ENCODE results near the gene ATP10A.

ATP10A gene

DNA sequence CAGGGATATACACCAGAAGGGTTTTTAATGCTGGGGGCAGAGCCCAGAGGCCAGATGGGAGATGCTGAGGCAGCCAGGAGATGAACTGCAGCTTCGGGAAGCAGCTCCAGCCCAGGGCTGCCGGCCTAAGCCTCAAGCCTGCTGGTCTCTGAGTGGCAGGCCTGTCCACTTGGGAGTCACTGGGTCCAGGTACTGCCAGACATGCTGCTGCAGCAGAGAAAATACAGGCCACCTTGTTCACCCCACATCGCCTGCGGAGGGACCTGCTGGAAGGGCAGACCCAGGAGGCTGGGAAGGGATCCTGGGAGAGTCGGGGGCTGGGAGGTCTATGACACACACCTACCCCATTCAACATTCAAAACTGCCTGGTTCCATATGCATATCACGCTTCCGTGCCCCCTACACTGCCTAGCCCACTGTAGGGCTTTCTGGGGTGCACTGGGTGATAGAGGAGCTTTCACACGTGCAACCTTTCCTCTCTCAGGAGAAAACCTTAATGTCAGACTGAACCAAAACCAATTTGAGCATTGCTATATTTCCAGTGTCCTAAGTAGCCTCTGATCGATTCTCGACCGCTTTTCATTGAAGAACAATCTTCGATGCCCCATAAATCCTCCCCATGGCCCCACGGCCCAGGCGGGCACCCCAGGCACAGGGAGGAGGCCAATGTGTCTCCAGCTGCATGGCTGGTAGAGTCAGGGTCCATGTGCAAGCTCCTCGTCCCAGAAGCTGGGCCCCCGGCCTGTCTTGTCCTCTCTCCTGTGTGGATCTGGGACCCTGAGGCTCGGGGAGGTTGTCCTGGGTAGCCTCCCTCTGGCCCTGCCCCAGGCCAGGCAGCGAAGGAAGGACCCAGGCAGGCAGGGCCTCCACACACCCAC lies 147.4 kb downstream of the ATP10A start:
- no peak for DNase-seq

GRCh38 chr15:25714538-25714840 lies 148.6 kb downstream of the ATP10A start:
- no peak for DNase-seq

DNA sequence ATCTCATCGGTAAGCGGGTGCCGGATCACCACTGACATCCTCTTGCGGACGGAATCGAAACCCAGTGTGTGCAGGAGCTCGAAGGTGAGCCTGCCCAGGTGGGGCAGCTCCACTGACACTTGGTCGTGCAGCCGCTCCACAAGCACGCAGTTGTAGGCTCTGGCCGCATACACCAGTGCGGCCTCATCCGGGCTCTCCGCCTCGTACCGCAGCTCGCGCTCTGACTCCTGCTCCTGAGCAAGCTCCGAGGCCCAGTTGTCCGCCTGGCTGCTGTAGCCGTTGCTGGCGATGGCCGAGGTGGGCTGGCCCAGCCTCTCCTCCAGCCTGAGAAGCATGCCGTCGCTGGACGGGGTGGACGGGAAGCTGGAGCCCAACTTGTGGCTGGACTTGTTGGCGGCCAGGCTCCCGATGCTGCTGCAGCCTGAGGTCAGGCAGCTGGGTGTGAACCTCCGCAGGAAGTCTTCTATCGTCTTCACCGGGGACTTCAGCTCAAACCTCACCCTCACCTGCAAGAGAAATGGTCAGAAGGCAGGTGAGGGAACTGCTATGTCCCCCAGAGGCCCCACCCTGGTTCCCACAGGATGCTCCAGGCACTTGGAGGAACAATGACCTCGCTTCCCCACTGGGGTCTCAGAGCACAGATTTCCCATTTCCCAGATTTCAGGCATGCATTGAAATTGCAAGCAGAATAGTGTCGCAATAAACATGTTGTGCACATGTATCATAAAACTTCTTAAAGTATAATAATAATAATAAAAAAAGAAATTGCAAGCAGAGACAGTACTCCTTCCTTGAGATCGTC lies 149.2 kb downstream of the ATP10A start:
- DNase-seq = no peak

DNA sequence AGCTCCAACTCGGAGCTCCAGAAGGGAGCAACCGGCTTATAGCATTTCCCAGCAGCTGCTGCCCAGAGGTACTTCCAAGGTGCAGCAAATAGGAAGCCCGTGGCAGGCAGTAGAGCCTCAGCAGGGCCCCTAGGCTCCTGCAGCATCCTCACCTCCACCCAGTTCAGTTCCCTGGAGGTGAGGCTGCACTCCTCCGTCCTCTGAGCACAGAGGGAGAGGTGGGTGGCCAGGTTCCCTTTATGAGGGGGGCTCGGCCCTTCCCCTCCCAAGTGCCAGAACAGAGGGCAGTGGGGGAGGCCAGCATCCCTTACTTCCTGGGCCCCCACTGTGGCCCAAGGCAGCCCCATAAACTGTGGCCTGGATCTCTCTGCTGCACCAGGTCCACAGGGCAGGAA lies 150.2 kb downstream of the ATP10A start:
- no peak for DNase-seq

GRCh38 chr15:25712192-25712960 lies 150.8 kb downstream of the ATP10A start:
- no peak for DNase-seq

DNA sequence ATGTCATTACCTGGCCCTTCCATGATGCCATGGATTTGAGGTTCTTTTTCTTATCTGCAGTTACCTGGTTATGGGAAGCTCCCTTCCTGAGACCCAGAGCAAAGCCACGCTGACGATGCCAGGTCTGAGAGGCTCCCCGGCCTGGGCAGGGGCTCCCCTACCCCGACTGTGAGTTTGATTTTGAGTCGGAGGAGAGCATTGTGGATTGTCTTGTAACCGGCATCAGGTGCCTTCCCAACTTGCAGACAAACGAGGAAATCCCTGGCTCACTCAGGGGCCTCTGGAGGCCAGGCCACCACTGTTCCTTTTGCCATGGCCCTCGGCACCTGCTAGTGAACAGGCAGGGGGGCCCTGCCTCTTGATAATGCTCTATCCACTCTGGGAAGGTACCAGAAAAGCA lies 151.4 kb downstream of the ATP10A start:
- DNase-seq = no peak

- DNase-seq = no peak
Observed at GRCh38 chr15:25711164-25711563, 152.0 kb downstream of the ATP10A start.

GRCh38 chr15:25710184-25710583 lies 152.9 kb downstream of the ATP10A start:
- DNase-seq = peak; percentile 7

DNA sequence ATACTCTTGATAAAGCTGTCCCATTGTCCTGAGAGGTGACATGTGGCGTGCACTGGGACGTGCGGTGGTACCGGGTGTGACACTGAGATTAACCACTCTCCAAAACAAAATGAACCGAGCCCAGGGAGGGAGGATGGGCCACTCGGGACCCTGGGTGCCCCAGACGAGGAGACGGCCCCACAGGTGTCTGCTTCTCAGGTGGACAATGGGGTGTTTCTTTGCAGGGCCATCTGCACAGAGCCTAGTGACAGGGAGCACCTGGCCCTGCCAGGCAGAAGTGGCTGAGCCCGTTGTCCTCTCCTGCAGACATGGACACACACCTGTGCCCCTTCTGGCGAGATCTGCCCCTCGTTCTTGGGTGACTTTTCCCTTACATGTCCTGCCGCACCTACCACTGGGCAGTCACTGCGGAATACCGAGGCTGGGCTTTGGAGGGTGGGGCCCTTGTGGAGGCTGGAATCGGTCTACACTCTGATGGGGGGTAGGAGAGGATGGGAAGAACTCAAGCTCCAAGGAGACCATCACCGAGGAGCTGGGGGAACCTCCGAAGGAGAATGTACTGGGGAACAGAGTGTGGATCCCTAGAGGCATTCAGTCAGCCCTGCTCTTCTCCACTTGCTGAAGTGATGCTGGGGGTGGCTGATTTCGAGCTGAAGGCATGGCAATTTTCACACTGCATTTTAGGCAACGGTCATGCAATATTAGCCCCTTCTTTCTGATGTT lies 153.5 kb downstream of the ATP10A start:
- DNase-seq = no peak

GRCh38 chr15:25708391-25708790 lies 154.7 kb downstream of the ATP10A start:
- no peak for DNase-seq

- no peak for DNase-seq
Observed at GRCh38 chr15:25707656-25708365, 155.3 kb downstream of the ATP10A start.

DNA sequence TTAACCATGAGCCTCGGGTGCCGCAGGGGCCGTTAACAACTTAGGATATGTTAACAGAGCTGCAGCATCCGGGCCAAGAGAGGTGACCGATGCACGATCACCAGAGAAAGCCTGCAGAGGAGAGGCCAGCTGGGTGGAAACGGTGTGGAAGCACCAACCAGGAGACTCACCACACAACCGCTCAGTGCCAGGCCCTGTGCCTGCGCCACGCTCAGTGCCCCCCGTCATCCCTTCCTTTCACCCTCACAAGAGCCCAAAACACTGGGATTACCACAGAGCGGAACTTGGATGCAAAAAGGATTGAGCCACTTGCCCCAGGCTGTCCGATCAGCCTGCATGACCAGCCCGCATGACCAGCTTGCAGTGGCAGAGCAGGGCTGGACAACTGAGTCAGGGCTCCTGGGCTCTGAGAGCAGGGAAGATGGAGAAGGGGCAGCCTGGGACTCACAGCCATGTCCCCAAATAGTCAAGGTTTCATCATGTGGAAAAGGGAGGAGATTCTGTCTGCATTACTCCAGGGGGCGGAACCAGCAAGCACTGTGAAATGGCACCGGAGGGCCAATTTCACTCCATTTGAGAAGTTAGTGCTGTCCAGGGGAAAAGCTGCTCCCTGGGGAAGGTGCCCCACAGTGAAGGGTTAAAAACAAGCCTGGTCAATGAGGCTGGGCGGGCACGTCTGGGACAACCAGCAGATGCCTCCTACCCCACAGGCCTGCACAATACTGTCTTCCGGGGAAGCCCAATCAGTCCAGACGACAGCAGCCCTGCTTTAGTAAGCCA lies 156.8 kb downstream of the ATP10A start:
- no peak for DNase-seq

DNA sequence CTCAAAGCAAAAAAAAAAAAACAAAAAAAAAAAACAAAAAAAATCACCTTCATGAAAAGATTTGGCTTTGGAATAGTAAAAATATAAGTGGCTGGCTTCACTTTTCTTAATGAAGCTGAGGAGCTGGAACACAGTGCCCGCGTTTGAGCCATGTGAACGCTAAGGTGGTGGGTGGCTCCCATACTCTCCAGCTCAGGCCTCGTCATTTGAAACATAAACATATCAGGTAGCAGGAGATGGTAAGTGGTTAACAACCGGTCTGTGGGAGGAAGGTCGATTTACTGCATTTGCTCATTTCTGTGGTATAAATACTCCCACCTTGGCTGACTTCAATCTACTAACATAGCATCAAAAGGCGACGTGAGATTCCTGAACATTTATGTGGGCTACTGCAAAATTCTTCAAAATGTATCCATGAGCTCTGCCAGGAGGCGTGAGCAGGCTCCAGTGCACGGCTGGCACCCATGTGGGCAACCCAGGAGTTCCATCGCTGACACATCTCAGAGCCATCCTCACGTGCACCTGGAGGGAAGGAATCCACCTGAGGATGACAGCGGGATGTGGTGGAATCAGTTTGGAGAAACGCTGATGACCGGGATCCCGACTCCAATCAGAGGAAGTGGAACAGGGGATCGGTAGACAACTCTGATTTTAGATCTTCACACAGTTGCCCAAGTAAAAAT lies 157.6 kb downstream of the ATP10A start:
- no peak for DNase-seq

GRCh38 chr15:25703726-25704125 lies 159.4 kb downstream of the ATP10A start:
- no peak for DNase-seq

GRCh38 chr15:25701721-25702465 lies 161.2 kb downstream of the ATP10A start:
- DNase-seq = no peak

- DNase-seq = no peak
Observed at GRCh38 chr15:25700916-25701315, 162.2 kb downstream of the ATP10A start.

- no peak for DNase-seq
Observed at GRCh38 chr15:25697586-25697985, 165.5 kb downstream of the ATP10A start.

DNA sequence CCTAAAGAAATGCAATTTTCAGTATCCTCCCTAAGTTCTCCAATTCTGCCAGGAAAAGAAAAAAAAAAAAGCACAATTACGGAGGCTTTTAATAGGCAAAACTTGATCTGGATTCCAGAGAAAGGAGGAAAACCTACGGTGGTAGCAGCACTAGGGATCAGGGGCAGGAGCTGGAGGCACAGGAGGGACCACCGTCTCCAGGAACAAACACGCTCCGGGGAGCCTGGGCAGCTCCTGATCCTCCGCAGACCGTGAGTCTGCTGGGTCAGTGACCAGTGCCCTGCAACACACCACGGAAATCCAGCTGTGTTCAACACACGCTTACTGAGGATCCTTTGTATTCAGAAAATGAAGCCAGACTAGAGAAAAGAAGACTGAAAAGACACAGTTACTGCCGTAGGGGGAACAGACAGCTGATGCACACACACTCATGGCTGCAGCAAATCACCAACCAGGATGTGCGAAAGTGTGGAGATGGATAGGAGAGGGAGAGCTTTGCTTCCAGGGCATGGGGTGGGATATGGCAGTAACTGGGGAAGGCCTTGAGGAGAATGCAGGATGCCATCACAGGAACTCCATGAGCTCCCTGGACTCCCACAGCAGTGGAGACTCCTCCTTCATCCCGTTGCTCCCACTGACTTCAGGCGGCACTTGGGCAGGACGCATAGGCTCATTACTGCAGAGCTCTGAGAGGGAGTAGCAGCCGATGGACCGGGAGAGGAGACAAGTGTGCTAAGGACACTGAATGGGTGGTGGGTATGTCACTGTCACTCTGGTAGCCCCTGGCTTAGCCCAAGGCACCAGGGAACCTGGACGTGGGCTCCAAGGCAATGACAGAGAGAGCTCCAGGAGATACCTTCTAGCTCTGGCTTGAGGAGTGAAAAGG lies 167.0 kb downstream of the ATP10A start:
- no peak for DNase-seq

GRCh38 chr15:25694823-25695312 lies 168.3 kb downstream of the ATP10A start:
- DNase-seq = no peak
